Measurements from ENCODE around the gene HIGD1C.

The HIGD1C gene

DNA sequence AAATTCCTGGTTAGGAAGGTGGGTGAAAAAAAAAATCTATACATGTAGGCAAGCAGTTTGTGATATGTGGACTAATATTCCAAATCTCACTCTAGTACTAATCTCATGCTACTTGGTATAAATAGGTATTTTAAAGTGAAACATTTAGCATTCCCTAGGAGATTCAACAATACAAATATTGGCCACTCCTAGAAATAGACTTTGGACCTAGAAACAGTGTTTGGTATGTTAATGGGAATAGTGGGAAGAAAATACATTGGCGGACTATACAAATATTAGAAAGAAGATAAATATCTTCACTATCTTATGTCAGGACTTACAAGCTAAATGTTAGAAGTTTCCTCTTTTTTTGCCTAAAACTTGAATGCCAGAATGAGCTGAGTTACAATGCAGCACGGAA is 28.2 kb downstream of the HIGD1C start:
- no peak overlapping the region for H3K27ac ChIP-seq
- no peak for DNase-seq (ENCODE audit: low read depth, low spot score)

DNA sequence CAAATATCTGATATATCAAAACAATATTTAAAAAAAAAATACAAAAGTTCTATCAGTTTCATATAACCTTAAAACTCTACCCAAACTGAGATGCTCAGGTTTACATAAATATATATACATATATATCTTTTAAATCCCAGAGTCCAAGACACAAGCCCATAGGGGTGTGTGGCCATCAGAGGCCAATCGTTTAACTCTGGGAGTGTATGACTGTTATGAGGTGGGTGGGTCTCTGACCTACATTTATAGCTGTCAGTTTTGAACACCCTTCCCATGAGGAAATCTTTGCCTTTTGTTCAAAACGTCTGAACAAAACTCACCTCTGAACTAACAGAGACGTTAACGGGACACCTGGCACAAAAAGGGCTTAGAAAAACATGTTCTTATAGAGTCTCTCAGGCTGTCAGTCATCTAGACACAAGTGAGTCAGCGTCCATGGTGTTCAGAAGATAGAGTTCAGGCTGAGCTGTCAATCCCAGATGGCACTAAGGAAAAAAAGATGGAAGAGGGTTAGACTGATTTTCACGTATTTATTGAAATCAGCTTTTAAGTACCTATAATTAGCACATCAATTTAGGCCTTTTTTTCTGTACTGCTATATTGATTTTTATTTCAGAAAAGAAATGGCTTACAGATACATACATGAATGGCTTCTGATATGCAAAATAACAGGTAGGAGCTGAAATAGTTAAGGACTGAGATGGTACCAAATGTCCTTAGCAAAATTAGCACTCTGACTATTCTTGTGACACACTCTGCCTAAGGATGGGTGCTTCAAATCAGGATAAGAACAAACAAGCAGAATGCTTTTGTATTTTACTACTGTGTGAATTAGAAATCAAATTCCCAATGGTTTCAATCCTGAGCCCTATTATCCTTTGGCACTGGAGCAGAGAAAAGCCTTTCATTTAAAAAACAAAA is 29.2 kb downstream of the HIGD1C start:
- no peak overlapping the region for H3K27ac ChIP-seq
- no peak for DNase-seq (ENCODE audit: low read depth, low spot score)

DNA sequence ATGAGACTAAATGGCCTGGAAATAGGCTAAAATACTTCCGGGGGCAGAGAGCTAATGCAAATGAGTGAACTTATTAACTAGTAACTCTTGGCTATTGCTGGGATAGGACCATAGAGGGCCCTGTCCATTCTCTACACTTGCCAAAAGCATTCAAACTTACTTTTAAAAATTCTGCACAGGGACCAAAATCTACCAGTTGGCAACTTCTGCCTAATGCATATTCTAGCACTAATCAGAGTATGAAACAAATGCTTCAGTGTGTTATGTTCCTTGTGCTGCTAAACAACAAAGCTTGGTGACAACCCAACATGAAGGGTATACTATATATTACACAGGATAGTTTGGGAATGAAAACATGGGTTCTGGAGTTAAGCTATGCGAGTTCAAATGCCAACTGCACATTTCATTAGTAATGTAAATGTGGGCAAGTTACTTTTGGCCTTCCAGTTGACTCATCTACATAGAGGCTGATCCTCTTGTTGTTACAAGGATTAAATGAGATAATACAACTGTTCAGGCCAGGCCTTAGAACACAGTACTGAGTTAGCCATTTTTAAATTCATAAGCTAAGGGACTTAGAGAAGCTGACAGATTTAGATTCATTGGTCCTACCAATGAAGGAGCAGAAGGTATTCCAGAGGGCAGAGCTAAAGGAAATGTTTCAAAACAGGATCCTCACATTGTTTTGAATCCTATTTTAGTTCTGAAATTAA is 32.4 kb downstream of the HIGD1C start:
- peak overlapping the region; percentile 64 for H3K27ac ChIP-seq
- DNase-seq (ENCODE audit: low read depth, low spot score) = no peak

DNA sequence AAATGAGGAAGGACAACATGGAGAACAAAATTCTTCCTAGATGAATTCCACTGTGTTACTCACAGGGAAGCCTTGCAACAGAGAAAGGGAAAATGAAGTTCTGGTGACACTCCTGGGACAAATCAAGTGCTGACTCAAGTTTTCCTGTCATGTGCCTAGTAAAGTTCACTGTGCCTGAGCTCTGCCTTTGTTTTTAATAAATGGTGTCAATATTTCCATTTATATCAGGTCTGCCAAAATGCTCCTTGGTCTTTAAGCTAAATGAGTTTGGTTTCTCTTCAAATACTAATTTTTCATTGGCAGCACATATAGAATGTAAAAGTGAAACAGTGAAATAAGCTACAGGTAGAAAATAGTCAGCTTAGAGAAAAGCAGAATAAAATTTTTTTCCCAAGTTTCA is 33.0 kb downstream of the HIGD1C start:
- H3K27ac ChIP-seq = peak overlapping the region; percentile 64
- no peak for DNase-seq (ENCODE audit: low read depth, low spot score)

DNA sequence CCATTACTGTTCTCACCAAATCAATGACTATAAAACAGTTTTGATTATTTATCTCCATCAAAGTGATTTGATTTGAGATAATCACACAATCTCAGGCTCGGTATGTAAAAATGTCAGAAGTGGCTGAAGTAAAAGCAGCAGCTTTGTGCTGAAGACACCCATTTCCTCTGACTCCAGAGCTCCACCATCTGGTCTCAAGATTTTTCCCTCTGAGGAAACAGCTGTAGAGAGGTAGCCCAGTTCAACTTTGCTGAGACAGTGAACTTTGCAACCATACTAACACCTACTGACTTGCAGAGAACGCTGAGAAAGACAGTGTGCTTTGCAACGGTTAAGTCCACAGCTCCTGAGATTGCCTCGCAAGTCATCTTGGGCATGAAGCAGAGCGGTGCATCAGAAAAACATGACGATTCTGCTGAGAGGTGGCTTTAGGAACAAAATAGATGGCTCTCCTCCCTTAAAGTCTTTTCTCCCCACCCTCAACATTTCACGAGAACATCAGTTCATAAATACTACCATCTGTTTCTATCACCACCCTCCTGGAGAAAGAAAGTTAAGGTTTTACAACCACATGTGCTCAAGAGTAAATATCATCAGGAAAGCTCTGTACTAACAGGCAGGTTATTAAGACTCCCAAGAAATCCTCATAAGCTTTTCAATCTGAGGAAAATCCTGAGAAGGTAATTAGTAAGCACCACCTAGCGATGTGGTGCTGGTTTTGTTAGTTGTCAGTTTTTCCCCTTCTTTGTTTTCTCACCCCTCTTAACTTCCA is 34.8 kb downstream of the HIGD1C start:
- DNase-seq (ENCODE audit: low read depth, low spot score) = no peak
- no peak overlapping the region for H3K27ac ChIP-seq

DNA sequence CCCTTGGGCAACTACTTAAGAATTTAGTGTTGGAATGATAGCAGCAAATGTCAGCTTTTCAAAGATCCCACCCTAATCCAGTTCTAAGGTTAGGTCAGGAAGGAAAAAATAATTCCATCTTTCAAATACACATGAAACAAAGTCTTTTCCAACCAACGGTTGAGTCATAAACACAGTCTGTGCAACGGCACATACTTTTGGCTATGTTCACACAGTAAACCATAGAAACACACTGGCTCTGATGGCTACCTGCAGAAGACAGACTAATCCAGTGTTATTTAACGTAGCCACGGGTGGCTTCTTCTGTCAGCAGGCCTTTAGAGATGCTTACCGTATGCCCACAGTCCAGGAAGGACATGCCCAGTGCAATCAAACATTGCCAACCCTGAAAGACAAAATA is 35.7 kb downstream of the HIGD1C start:
- no peak for DNase-seq (ENCODE audit: low read depth, low spot score)
- H3K27ac ChIP-seq = no peak overlapping the region

DNA sequence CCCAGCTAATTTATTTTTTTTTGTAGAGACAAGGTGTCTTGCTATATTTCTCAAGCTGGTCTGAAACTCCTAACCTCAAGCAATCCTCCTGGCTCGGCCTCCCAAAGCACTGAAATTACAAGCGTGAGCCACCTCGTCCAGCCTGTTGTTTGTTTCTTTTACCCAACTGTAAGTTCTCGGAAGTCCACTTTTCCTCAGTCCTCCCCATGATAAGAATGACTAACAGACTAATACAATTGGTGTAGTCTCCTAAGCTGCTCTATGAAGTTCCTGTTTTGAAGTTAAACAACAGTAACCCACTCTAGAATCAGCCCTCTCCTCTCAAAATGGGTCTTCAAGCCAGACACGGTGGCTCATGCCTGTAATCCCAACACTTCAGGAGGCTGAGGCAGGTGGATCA is 36.5 kb downstream of the HIGD1C start:
- no peak overlapping the region for H3K27ac ChIP-seq
- DNase-seq (ENCODE audit: low read depth, low spot score) = no peak

DNA sequence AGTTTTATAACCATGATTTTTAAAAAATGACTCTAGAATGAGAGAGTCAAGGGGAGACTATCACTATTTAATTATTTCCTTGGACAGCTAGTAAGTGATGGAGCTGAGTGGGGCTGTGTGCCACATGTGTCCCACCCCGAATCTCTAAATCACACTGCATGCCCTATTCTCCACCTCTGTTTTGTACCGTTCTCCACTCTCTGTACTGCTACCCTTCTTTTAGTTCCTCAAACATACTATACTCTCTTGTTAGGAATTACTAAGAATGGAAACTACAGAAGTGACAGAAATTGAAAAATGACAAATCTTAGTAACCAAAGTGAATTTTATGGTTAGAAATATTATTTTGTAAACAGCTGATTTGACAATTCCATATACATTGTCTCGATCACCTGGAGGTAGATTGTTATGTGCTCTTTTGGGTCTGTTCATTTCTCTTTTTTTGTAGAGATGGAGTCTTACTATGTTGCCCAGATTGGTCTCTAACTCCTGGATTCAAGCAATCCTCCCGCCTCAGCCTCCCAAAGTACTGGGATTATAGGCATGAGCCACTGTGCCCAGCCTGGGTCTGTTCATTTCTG is 37.9 kb downstream of the HIGD1C start:
- H3K27ac ChIP-seq = no peak overlapping the region
- DNase-seq (ENCODE audit: low read depth, low spot score) = no peak

DNA sequence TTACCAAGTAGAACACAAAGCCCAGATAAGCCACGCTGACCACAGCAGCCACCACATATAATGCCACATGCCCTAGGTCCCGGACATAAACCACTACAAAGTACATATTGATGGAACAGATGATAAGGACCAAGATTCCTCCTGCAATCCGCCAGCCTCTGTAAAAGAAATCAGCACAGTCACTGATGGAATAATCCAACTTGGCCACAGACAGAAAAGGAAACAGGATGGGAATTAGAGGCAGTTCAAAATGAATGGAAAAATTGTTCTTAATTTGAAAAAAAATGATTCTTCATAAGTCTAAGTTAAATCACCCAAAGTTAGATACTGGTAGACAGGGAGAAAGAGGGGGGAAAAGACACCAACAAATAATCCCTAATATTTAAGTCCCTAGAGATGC is 38.4 kb downstream of the HIGD1C start:
- DNase-seq (ENCODE audit: low read depth, low spot score) = no peak

DNA sequence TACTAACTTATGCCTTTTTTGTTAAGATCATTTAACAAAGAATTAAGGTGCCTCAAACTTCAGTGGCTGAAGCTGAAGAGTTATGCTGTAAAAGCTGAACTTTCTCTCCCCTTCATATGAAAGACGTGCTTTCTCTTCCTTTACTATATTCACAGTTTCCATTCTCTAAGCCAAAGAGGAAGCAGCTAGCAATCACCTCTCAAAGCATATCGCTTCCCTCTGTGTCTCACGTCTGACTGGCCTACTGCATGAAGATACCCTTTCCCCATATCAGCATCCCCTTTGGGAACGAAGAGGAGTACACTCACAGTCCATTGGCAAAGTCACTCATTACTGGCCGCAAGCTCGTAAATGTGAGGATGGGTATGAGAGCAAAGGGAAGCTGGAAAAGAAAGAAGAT is 38.9 kb downstream of the HIGD1C start:
- DNase-seq (ENCODE audit: low read depth, low spot score) = no peak
- no peak overlapping the region for H3K27ac ChIP-seq

More for the DNA sequence above, 38.4 kb downstream of the HIGD1C start:
- no peak overlapping the region for H3K27ac ChIP-seq

DNA sequence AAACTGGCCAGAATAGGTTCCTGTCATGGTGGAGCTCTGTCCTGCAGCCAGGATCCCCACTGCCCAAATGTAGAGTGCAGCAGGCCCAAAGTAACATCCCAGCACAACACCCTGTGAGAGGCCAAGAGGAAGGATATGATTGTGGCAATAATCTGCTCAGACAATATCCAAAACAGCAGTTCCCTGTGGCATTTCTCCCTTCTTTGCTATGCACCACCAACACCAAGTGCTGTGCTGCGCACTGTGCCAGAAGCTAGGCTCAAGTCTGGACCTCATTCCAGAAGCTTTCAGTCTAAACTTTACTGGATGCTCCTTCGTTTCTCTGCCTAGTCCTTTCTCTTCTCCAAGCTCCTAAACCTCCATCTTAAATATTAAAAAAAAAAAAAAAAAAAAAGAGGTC is 40.5 kb downstream of the HIGD1C start:
- no peak overlapping the region for H3K27ac ChIP-seq
- DNase-seq (ENCODE audit: low read depth, low spot score) = no peak

DNA sequence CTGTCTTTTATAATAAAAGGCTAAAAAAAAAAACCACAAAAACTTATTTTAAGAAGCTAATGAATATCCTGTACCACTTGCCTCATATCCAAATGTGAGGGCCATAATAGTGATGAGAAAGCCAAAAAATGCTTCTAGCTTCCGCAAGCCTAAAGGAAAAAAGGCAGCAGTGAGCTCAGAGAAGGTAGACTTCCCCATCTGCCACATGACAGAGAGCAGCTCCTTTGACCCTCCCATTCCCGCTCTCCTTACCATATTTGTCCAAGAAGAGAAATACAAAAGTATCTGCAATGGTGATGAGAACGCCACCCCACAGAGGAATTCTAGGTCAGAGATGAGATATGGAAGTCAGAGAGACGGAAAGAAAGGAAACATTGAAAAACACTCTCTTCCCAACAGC is 46.7 kb downstream of the HIGD1C start:
- no peak for DNase-seq (ENCODE audit: low read depth, low spot score)
- no peak overlapping the region for H3K27ac ChIP-seq

DNA sequence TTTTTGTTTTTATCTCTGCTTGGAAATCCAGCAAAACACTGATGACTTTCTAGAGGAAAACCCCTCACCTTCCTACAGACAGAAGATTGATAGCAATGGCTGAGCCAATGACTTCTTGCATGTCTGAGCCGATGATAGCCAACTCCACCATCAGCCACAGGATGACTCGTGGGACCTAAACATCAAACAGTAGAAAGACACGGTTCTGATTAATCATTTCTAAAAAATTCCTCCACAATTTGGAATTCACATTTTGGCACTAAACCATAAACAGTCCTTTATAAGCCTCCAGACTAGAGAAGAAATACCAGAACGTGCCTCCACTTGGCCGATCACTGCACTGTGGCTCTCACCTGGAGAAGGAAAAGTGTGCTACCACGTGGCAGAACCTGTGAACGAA is 47.9 kb downstream of the HIGD1C start:
- DNase-seq (ENCODE audit: low read depth, low spot score) = no peak

DNA sequence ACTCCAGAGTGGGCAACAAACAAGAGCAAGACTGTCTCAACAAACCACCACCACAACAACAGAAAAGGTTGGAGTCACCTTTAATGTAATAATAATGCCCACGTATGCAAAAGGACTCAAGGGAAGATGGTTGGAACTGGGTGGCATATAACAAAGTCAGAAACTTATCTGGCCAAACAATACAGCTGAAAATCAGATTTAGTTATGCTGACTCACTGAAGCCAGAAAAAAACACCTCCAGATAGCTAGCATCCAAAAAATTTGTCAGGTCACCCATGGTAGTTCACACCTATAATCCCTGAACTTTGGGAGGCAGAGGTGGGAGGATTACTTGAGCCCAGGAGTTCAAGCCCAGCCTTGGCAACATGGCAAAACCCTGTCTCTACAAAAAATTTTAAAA is 49.5 kb downstream of the HIGD1C start:
- H3K27ac ChIP-seq = no peak overlapping the region

More for the DNA sequence above, 47.9 kb downstream of the HIGD1C start:
- no peak overlapping the region for H3K27ac ChIP-seq

DNA sequence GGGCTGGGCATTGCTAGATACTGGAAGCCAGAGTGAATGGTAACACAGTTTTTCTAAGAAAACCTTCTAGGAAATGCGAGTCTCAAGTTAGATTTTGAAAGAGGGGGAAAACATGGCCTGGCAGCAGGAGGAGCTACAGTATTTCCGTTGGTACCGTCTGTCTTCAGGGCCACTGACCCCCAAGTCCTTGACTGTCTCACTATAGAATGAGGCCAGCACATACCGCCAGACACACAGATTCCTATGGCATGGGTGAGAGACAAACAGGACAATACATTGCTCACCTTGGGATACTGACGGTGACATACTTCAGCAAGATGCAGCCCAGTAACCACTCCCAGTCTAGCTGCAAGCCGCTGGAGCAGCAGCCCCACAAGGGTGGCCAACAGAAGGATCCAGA is 52.2 kb downstream of the HIGD1C start:
- DNase-seq (ENCODE audit: low read depth, low spot score) = no peak
- no peak overlapping the region for H3K27ac ChIP-seq

More for the DNA sequence above, 49.5 kb downstream of the HIGD1C start:
- DNase-seq (ENCODE audit: low read depth, low spot score) = no peak

DNA sequence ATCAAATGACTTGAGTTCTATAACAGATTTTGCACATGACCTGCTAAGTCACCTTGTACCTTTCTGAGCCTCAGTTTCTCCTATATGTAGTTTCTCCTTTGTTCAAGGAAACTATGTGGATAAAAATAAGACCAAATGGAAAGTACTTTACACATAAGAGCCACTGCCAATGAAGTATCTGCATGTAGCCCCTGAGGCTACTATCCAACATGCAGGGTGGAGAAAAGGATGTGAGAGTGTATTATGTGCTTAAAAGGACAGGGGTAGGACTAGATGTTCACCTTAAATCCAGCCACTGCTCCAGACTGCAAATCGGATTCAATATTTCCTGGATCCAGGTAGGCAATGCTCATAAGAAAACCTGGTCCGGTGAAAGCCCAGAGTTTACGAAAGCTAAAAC is 52.7 kb downstream of the HIGD1C start:
- no peak overlapping the region for H3K27ac ChIP-seq
- no peak for DNase-seq (ENCODE audit: low read depth, low spot score)

DNA sequence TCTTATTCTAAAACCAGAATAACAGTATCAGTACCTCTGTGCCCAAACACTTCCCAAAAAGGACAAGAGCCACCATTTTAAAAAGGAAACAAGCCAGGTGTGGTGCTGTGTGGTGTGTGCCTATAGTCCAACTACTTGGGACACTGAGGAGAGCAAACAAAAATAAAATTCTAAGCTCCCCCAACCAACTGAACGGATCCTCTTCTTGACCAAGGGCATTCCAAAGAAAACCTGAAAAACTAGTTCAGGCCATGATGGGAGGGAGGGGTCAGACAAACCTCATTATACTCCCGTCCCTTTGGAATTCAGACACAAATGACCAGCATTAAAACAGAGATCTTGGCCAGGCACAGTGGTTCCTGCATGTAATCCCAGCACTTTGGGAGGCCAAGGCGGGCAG is 53.3 kb downstream of the HIGD1C start:
- no peak for DNase-seq (ENCODE audit: low read depth, low spot score)
- H3K27ac ChIP-seq = peak overlapping the region; percentile 23

DNA sequence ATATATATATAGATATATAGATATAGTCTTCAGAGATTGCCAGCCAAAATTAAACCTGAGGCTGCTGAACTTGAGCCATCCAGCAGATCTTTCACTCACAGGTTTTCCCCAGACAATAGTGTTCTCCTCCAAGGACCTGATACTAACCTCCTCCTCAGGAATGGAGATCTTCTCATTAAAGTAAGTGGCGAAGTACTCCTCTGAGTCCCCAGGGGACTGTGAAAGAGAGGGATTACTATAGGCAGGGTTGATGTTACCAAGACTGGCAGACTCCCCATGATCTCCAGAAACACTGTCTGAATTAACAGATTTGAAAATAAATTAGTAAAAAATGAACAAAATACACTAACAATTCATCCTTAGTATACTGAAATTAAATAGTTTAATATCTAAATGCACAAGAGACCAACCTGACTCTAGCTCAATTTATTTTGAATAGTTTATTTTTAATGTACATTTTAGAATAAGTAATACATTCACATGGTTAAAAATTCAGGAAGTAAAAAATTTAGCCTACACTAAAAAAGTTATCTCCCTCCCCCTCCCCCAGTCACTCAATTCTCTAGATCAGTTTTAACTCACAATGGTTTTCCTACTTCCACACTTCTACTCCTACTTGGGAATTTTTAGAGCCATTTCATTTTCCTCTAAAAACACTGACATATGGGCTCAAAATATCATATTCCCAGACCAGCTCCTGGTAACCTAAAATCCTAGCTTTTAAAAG is 56.1 kb downstream of the HIGD1C start:
- no peak overlapping the region for H3K27ac ChIP-seq

DNA sequence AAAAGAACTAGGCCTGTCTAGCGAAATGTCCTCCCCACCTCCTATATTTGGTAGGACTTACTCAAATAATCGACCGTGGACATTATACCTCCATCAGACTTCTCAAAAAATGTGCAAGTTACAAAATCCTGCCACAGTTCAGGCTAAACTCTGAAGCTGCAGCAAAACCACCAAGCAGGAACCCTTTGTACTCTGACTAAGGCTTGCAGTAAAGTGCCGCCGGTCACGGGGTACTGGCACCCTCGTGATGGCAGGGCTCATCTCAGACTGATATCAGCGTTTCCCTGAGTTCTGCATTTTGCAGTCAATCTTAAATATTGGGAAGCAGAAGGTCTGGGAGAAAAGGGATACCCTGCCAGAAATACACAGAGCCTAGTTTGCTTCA is 56.7 kb downstream of the HIGD1C start:
- DNase-seq (ENCODE audit: low read depth, low spot score) = no peak
- H3K27ac ChIP-seq = no peak overlapping the region

More for the DNA sequence above, 56.1 kb downstream of the HIGD1C start:
- DNase-seq (ENCODE audit: low read depth, low spot score) = no peak

DNA sequence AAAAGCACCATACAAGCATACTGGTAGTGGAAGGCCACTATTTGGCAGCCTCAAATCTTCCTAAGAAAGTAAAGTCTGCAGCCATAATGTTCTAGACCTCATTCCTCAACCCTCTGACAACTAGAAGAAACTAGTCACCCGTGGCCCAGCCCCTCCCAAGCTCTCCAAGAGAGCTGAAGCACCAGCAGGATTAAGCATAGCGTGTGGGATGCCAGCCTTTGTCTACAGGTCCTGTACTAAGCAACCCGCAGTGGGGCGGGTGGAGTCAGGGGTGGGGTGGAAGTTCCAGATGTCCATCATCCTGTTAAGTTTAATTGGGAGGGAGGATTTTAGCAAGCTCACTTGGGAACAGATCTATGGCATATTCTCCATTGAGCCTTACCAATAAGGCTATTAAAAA is 59.6 kb downstream of the HIGD1C start:
- no peak for DNase-seq (ENCODE audit: low read depth, low spot score)

More for the DNA sequence above, 59.6 kb downstream of the HIGD1C start:
- H3K27ac ChIP-seq = no peak overlapping the region
